SK-N-MC (cell line): ENCODE data around the gene UST.

Experiments
- EZH2 ChIP-seq: fragments of 200-600 bp; sonication (generic); IDR thresholded peaks from one replicate; pipeline ENCODE4 v1.6.1; 2017; ENCODE audit warnings: antibody characterized with exemption
- FOXP2 ChIP-seq: optimal IDR thresholded peaks from 2 replicates; pipeline ENCODE3; 2011; ENCODE audit warnings: mild to moderate bottlenecking, moderate library complexity; ENCODE audit not compliant: insufficient read depth; ENCODE audit errors: extremely low read length, control extremely low read depth
- POLR2AphosphoS5 ChIP-seq: IDR thresholded peaks from 2 replicates; pipeline ENCODE4 v1.6.1; 2012; ENCODE audit warnings: mild to moderate bottlenecking, low read depth, low read length, borderline replicate concordance

DNA sequence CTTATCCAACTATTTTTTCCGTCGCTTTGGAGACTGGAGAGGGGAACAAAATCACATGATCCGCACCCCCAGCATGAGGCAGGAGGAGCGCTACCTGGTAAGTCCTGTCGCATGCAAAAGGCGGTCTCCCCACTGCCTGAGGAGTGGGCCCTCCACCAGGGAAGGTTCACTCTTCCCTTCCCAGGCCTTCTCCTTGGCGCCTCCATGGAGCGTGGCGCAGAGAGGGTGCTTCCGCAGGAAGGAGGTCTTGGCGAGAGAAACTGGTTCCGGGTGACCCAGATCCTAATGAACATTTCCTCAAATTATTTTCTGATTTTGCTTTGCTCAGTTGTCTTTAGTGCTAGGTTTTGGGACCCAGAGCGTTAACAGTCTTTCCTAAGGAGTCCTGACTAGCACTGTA lies 217.6 kb downstream of the UST start:
- TF ChIP-seq POLR2AphosphoS5 (no peak), EZH2 (no peak), FOXP2 (no peak)
